Fibroblast of lung (primary cell): ENCODE data around the gene SYNM. TPM values are rescaled to one million over a fixed set of nuclear protein-coding genes. Genes with fewer than 3 reads are reported as not detected.

Experiments used
- DNase-seq, 2 donors: peaks; one replicate each; pipeline versions ENCODE4 v3.0.0 to v3.0.0-alpha.2; 2010; ENCODE audit warnings: low read depth in 2 of 2
- H2AFZ ChIP-seq: 2 replicates; pipeline ENCODE4 v1.5.1; 2012; ENCODE audit warnings: low read length, control low read depth, inconsistent platforms
- H3K27ac ChIP-seq: 2 replicates; pipeline ENCODE4 v1.5.1; 2011; ENCODE audit warnings: low read length, control low read depth; ENCODE audit not compliant: insufficient read depth
- H3K27me3 ChIP-seq: 2 replicates; pipeline ENCODE4 v1.5.1; 2011; ENCODE audit warnings: mild to moderate bottlenecking, low read length; ENCODE audit not compliant: control insufficient read depth, insufficient read depth
- H3K36me3 ChIP-seq: 2 replicates; pipeline ENCODE4 v1.5.1; 2011; ENCODE audit warnings: low read length; ENCODE audit not compliant: control insufficient read depth, insufficient read depth
- H3K4me1 ChIP-seq: 2 replicates; pipeline ENCODE4 v1.5.1; 2011; ENCODE audit warnings: low read length; ENCODE audit not compliant: control insufficient read depth, insufficient read depth; ENCODE audit errors: extremely low read depth
- H3K4me2 ChIP-seq: 2 replicates; pipeline ENCODE4 v1.5.1; 2011; ENCODE audit warnings: low read length, control low read depth; ENCODE audit not compliant: insufficient read depth; ENCODE audit errors: extremely low read depth
- H3K4me3 ChIP-seq, 4 experiments: fragments of 200-600 bp in 1 of 4; sonication (generic) in 1 of 4; replicated peaks in 1 of 4; 2 replicates each; pipeline ENCODE4 v1.5.1; 2011 to 2016; ENCODE audit warnings: low read length in 4 of 4, low read depth in 3 of 4, mild to moderate bottlenecking in 3 of 4, control low read depth in 2 of 4, inconsistent platforms in 1 of 4, mixed read lengths in 1 of 4; ENCODE audit not compliant: insufficient read depth in 1 of 4; ENCODE audit errors: control extremely low read depth in 1 of 4
- H3K79me2 ChIP-seq: 2 replicates; pipeline ENCODE4 v1.5.1; 2012; ENCODE audit warnings: mild to moderate bottlenecking, low read length, inconsistent platforms; ENCODE audit not compliant: control insufficient read depth, insufficient read depth
- H3K9ac ChIP-seq: 2 replicates; pipeline ENCODE4 v1.5.1; 2011; ENCODE audit warnings: mild to moderate bottlenecking, low read length, control low read depth; ENCODE audit not compliant: insufficient read depth
- H3K9me3 ChIP-seq: 2 replicates; pipeline ENCODE4 v1.5.1; 2012; ENCODE audit warnings: low read depth, low read length; ENCODE audit not compliant: control insufficient read depth, insufficient read depth
- H4K20me1 ChIP-seq: 2 replicates; pipeline ENCODE4 v1.5.1; 2011; ENCODE audit warnings: low read length; ENCODE audit not compliant: control insufficient read depth, insufficient read depth; ENCODE audit errors: extremely low read depth
- EZH2 ChIP-seq: IDR thresholded peaks from 2 replicates; pipeline ENCODE4 v1.5.1; 2012; ENCODE audit warnings: low read length, control low read depth, mild to moderate bottlenecking; ENCODE audit errors: missing control alignments
- polyA plus RNA-seq, 2 donors: library from polyadenylated mRNA; depleted of rRNA in 1 of 2; stranded (reverse) in 1 of 2; unstranded in 1 of 2; fragments of >200 nt; gene quantifications; 2 replicates each; pipeline ENCODE4 v1.2.1, GENCODE V29; 2011 to 2012; ENCODE audit warnings: missing spikeins in 1 of 2
- total RNA-seq: library from RNA; depleted of rRNA; stranded (reverse); fragments of >200 nt; gene quantifications from 2 replicates; pipeline ENCODE4 v1.2.1, GENCODE V29; 2014
- TF ChIP-seq, protein P1 (sequence below), 2 donors: IDR thresholded peaks in 1 of 2; conservative IDR thresholded peaks in 1 of 2; 1 replicate in 1 of 2; 2 replicates in 1 of 2; pipeline ENCODE4 v1.5.1; 2011 to 2012; ENCODE audit warnings: low read length in 2 of 2, control low read depth in 1 of 2, inconsistent platforms in 1 of 2, low read depth in 1 of 2, mild to moderate bottlenecking in 1 of 2

SYNM gene
- total and polyA plus RNA-seq, 2 donors (not counting 1 experiment from before 2014, with no cell fraction given) = 1.8 to 8.6 TPM

DNA sequence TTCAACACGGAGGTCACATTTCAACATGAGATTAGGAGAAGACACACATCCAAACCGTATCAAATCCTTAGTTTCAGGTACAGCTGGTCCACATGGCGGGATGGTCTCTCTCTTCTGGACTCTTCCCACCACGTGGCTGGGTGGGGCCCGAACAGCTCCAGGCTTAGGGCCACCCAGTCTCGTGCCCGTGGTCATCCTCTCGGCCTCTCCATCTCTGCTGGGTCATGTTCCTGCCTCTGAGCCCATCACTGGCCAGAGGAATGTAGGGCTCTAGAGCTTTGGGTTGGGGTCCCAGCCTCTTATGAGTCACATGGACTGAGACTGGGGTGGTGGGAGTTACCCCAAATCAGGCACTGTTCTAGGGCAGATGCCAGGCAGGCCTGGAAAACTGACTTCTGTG, 12.2 kb downstream of the SYNM start:
- TF ChIP-seq EZH2 = no peak
- TF ChIP-seq, protein P1, sequence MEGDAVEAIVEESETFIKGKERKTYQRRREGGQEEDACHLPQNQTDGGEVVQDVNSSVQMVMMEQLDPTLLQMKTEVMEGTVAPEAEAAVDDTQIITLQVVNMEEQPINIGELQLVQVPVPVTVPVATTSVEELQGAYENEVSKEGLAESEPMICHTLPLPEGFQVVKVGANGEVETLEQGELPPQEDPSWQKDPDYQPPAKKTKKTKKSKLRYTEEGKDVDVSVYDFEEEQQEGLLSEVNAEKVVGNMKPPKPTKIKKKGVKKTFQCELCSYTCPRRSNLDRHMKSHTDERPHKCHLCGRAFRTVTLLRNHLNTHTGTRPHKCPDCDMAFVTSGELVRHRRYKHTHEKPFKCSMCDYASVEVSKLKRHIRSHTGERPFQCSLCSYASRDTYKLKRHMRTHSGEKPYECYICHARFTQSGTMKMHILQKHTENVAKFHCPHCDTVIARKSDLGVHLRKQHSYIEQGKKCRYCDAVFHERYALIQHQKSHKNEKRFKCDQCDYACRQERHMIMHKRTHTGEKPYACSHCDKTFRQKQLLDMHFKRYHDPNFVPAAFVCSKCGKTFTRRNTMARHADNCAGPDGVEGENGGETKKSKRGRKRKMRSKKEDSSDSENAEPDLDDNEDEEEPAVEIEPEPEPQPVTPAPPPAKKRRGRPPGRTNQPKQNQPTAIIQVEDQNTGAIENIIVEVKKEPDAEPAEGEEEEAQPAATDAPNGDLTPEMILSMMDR (conservative IDR thresholded peaks at IDR 0.05 in 1 of 2, IDR thresholded peaks at IDR 0.05 in 1 of 2; ENCODE audit: low read depth in 1 of 2, low read length in 2 of 2) = no peak
- Histone ChIP-seq H3K36me3 (no peaks in the 10 kb centered on the region), H2AFZ (no peak overlapping the region), H4K20me1 (no peaks in the 10 kb centered on the region), H3K9ac (no peak overlapping the region), H3K27me3 (no peaks in the 10 kb centered on the region), H3K4me2 (no peak overlapping the region), H3K4me1 (no peaks in the 10 kb centered on the region), H3K27ac (no peak overlapping the region), H3K79me2 (no peaks in the 10 kb centered on the region), H3K4me3 (no peak overlapping the region), H3K9me3 (no peaks in the 10 kb centered on the region)
- DNase-seq = no peak

- H3K9me3 ChIP-seq = no peaks in the 10 kb centered on the region
These were observed 12.8 kb downstream of the SYNM start for GRCh38 chr15:99117563-99118257.

GRCh38 chr15:99118258-99118632, 13.4 kb downstream of the SYNM start:
- no peak for DNase-seq
- H3K9ac ChIP-seq = no peak overlapping the region
- H3K79me2 ChIP-seq = no peaks in the 10 kb centered on the region

More at GRCh38 chr15:99117563-99118257, 12.8 kb downstream of the SYNM start:
- H2AFZ ChIP-seq = no peak overlapping the region
- H3K79me2 ChIP-seq = no peaks in the 10 kb centered on the region
- no peak overlapping the region for H3K9ac ChIP-seq
- TF ChIP-seq EZH2 = no peak
- TF ChIP-seq, protein P1 (conservative IDR thresholded peaks at IDR 0.05 in 1 of 2, IDR thresholded peaks at IDR 0.05 in 1 of 2; ENCODE audit: low read depth in 1 of 2, low read length in 2 of 2) = no peak
- no peaks in the 10 kb centered on the region for H3K36me3 ChIP-seq
- DNase-seq = no peak
- no peak overlapping the region for H3K4me3 ChIP-seq
- no peaks in the 10 kb centered on the region for H3K4me1 ChIP-seq
- no peaks in the 10 kb centered on the region for H4K20me1 ChIP-seq
- H3K27me3 ChIP-seq = no peaks in the 10 kb centered on the region
- no peak overlapping the region for H3K27ac ChIP-seq
- no peak overlapping the region for H3K4me2 ChIP-seq

More at GRCh38 chr15:99118258-99118632, 13.4 kb downstream of the SYNM start:
- Histone ChIP-seq H4K20me1 (no peaks in the 10 kb centered on the region), H2AFZ (no peak overlapping the region), H3K9me3 (no peaks in the 10 kb centered on the region), H3K4me2 (no peak overlapping the region), H3K4me3 (no peak overlapping the region), H3K27ac (no peak overlapping the region), H3K4me1 (peaks cover 5% of the 10 kb centered on the region), H3K36me3 (no peaks in the 10 kb centered on the region), H3K27me3 (no peaks in the 10 kb centered on the region)
- no peak for TF ChIP-seq EZH2
- TF ChIP-seq, protein P1 (conservative IDR thresholded peaks at IDR 0.05 in 1 of 2, IDR thresholded peaks at IDR 0.05 in 1 of 2; ENCODE audit: low read depth in 1 of 2, low read length in 2 of 2) = no peak
